Vagina (tissue), 2 donors: ENCODE measurements around the gene DCTN5. TPM values are rescaled to one million over a fixed set of nuclear protein-coding genes. Genes with fewer than 3 reads are reported as not detected.
A peak's percentile ranks its signal among the peaks of the same experiment; 100 is the strongest.

ENCODE experiments used
- DNase-seq, 2 donors: peaks; one replicate each; pipeline ENCODE4 v3.0.0-alpha.2; 2017; ENCODE audit errors: extremely low spot score in 2 of 2
- H3K27ac ChIP-seq: fragments of 200-600 bp; sonication (generic); one replicate; pipeline ENCODE4 v1.5.1; 2019
- H3K27me3 ChIP-seq: fragments of 200-600 bp; sonication (generic); one replicate; pipeline ENCODE4 v1.5.1; 2019
- H3K36me3 ChIP-seq, 2 donors: fragments of 200-600 bp; sonication (generic); one replicate each; pipeline ENCODE4 v1.5.1; 2017 to 2019
- H3K4me1 ChIP-seq: fragments of 200-600 bp; sonication (generic); one replicate; pipeline ENCODE4 v1.5.1; 2019
- H3K4me3 ChIP-seq, 2 donors: fragments of 200-600 bp; sonication (generic); 1 replicate in 1 of 2; 2 replicates in 1 of 2; pipeline ENCODE4 v1.5.1; 2016 to 2019
- H3K9me3 ChIP-seq: fragments of 200-600 bp; sonication (generic); one replicate; pipeline ENCODE4 v1.5.1; 2019
- CTCF ChIP-seq, 3 experiments: fragments of 450-650 bp in 2 of 3; fragments of 200-600 bp in 1 of 3; sonication (generic) in 1 of 3; IDR thresholded peaks; one replicate each; pipeline ENCODE4 v1.5.1; 2017 to 2019; ENCODE audit warnings: antibody characterized with exemption in 3 of 3, mild to moderate bottlenecking in 2 of 3, moderate library complexity in 2 of 3
- POLR2A ChIP-seq, 2 donors: fragments of 450-650 bp; IDR thresholded peaks; one replicate each; pipeline ENCODE4 v1.6.1; 2017; ENCODE audit warnings: antibody characterized with exemption in 2 of 2, mild to moderate bottlenecking in 2 of 2, moderate library complexity in 2 of 2
- POLR2AphosphoS5 ChIP-seq, 2 donors: sonication (generic); formaldehyde crosslinking; IDR thresholded peaks; one replicate each; pipeline ENCODE4 v1.9.0; 2017; ENCODE audit warnings: antibody characterized with exemption in 2 of 2, mild to moderate bottlenecking in 2 of 2, low read depth in 1 of 2; ENCODE audit not compliant: insufficient read depth in 1 of 2
- intact Hi-C: fragments of 100-400 bp; cut with DNase I; formaldehyde crosslinking; loops from one replicate; pipeline ENCODE4 v1.15.1; 2023
- total RNA-seq: library from RNA; depleted of rRNA; stranded (reverse); fragments of >200 nt; gene quantifications from one replicate; pipeline ENCODE4 v1.2.3, GENCODE V29; 2016

Gene DCTN5
- total RNA-seq, 1 donor from 2014 or later: 23.6 TPM

- Histone ChIP-seq H3K4me3 (no peak overlapping the region), H3K4me1 (peaks cover 5% of the 10 kb centered on the region), H3K9me3 (no peaks in the 10 kb centered on the region), H3K27ac (no peak overlapping the region), H3K27me3 (no peaks in the 10 kb centered on the region), H3K36me3 (peaks cover 0 to 45% of the 10 kb centered on the region in 2 donors)
- DNase-seq: no peak
- intact Hi-C loops: no loop called here
- no peak for TF ChIP-seq POLR2AphosphoS5 (IDR thresholded peaks at IDR 0.05; ENCODE audit: insufficient read depth in 1 of 2, low read depth in 1 of 2)
- no peak for TF ChIP-seq POLR2A (IDR thresholded peaks at IDR 0.05)
- TF ChIP-seq CTCF (IDR thresholded peaks at IDR 0.05): no peak
Measured at GRCh38 chr16:23691483-23692189, 50.4 kb downstream of the DCTN5 start.

- Histone ChIP-seq H3K27ac (no peak overlapping the region), H3K9me3 (no peaks in the 10 kb centered on the region), H3K4me3 (no peak overlapping the region), H3K36me3 (peaks cover 0 to 41% of the 10 kb centered on the region in 2 donors), H3K4me1 (peaks cover 5% of the 10 kb centered on the region), H3K27me3 (no peaks in the 10 kb centered on the region)
- no peak for TF ChIP-seq POLR2AphosphoS5 (IDR thresholded peaks at IDR 0.05; ENCODE audit: insufficient read depth in 1 of 2, low read depth in 1 of 2)
- TF ChIP-seq CTCF (IDR thresholded peaks at IDR 0.05): no peak
- TF ChIP-seq POLR2A (IDR thresholded peaks at IDR 0.05): no peak
- DNase-seq: no peak
- intact Hi-C loops: no loop called here
Measured at GRCh38 chr16:23692190-23692837, 51.0 kb downstream of the DCTN5 start.

GRCh38 chr16:23694265-23694643 is 53.0 kb downstream of the DCTN5 start:
- peaks cover 5% of the 10 kb centered on the region for H3K4me1 ChIP-seq

GRCh38 chr16:23694644-23695373 is 53.5 kb downstream of the DCTN5 start:
- Histone ChIP-seq H3K4me3 (peak overlapping the region; percentile 13 to 19), H3K9me3 (no peaks in the 10 kb centered on the region), H3K4me1 (peaks cover 5% of the 10 kb centered on the region), H3K27ac (no peak overlapping the region), H3K27me3 (no peaks in the 10 kb centered on the region), H3K36me3 (peaks cover 0 to 17% of the 10 kb centered on the region in 2 donors)
- intact Hi-C loops: no loop called here
- TF ChIP-seq CTCF (IDR thresholded peaks at IDR 0.05) (no peak), POLR2AphosphoS5 (IDR thresholded peaks at IDR 0.05; ENCODE audit: insufficient read depth in 1 of 2, low read depth in 1 of 2) (no peak), POLR2A (IDR thresholded peaks at IDR 0.05) (no peak)
- no peak for DNase-seq

More at GRCh38 chr16:23694265-23694643, 53.0 kb downstream of the DCTN5 start:
- H3K9me3 ChIP-seq: no peaks in the 10 kb centered on the region
- intact Hi-C loops: no loop called here
- peaks cover 0 to 22% of the 10 kb centered on the region in 2 donors for H3K36me3 ChIP-seq
- no peak overlapping the region for H3K27ac ChIP-seq
- TF ChIP-seq CTCF (IDR thresholded peaks at IDR 0.05) (no peak), POLR2A (IDR thresholded peaks at IDR 0.05) (no peak), POLR2AphosphoS5 (IDR thresholded peaks at IDR 0.05; ENCODE audit: insufficient read depth in 1 of 2, low read depth in 1 of 2) (no peak)
- H3K27me3 ChIP-seq: no peaks in the 10 kb centered on the region
- DNase-seq: no peak
- H3K4me3 ChIP-seq: no peak overlapping the region
